Stimulated activated CD4-positive, alpha-beta T cell treated with anti-CD3 and anti-CD28 coated beads, Interleukin-1b, Interleukin-23, amount 100 ng/mL, for 4 hours (primary cell): ENCODE data around the gene PPP1R14C.

ENCODE experiments used
- DNase-seq, 2 donors: peaks; one replicate each; pipeline ENCODE4 v3.0.0-alpha.2; 2020; ENCODE audit warnings: low read depth in 2 of 2

The PPP1R14C gene

GRCh38 chr6:150195996-150196417, 53.2 kb downstream of the PPP1R14C start:
- DNase-seq, result no peak

GRCh38 chr6:150196942-150197745, 54.3 kb downstream of the PPP1R14C start:
- no peak for DNase-seq

- DNase-seq, result no peak
Observed at GRCh38 chr6:150198532-150198931, 55.7 kb downstream of the PPP1R14C start.

GRCh38 chr6:150199241-150199640, 56.4 kb downstream of the PPP1R14C start:
- DNase-seq, result no peak

- DNase-seq, result no peak
Observed at GRCh38 chr6:150200428-150201100, 57.7 kb downstream of the PPP1R14C start.

- DNase-seq, result no peak
Observed at GRCh38 chr6:150201285-150201684, 58.4 kb downstream of the PPP1R14C start.

GRCh38 chr6:150201772-150202329, 59.0 kb downstream of the PPP1R14C start:
- DNase-seq, result no peak

GRCh38 chr6:150202404-150202803, 59.6 kb downstream of the PPP1R14C start:
- DNase-seq, result no peak

GRCh38 chr6:150202934-150203333, 60.1 kb downstream of the PPP1R14C start:
- no peak for DNase-seq

- DNase-seq, result no peak
Observed at GRCh38 chr6:150203378-150203777, 60.5 kb downstream of the PPP1R14C start.

GRCh38 chr6:150203871-150204545, 61.2 kb downstream of the PPP1R14C start:
- no peak for DNase-seq

GRCh38 chr6:150204705-150205472, 62.0 kb downstream of the PPP1R14C start:
- no peak for DNase-seq

GRCh38 chr6:150207931-150208570, 65.2 kb downstream of the PPP1R14C start:
- no peak for DNase-seq

- no peak for DNase-seq
Observed at GRCh38 chr6:150208611-150209352, 65.9 kb downstream of the PPP1R14C start.

GRCh38 chr6:150209415-150209814, 66.6 kb downstream of the PPP1R14C start:
- no peak for DNase-seq

GRCh38 chr6:150211700-150212511, 69.1 kb downstream of the PPP1R14C start:
- DNase-seq, result no peak

- no peak for DNase-seq
Observed at GRCh38 chr6:150212778-150213177, 69.9 kb downstream of the PPP1R14C start.

- no peak for DNase-seq
Observed at GRCh38 chr6:150213301-150213700, 70.5 kb downstream of the PPP1R14C start.

GRCh38 chr6:150214310-150214709, 71.5 kb downstream of the PPP1R14C start:
- DNase-seq, result no peak
